Endometrial microvascular endothelial cells (primary cell): ENCODE results near the gene ANXA7. TPM values are rescaled to one million over a fixed set of nuclear protein-coding genes. Genes with fewer than 3 reads are reported as not detected.

ENCODE experiments used
- in situ Hi-C: cut with HindIII; loops from 2 replicates; pipeline ENCODE4 v1.10.0; 2017; ENCODE audit warnings: low sequenced_read_pairs, low pct_unique_long_range_greater_than_20kb; ENCODE audit errors: inconsistent ontology term
- total RNA-seq: library from RNA; depleted of rRNA; stranded (reverse); fragments of >200 nt; gene quantifications from one replicate; pipeline ENCODE4 v1.2.3, GENCODE V29; 2015; ENCODE audit errors: inconsistent ontology term

The ANXA7 gene
- total RNA-seq, result 120 TPM

DNA sequence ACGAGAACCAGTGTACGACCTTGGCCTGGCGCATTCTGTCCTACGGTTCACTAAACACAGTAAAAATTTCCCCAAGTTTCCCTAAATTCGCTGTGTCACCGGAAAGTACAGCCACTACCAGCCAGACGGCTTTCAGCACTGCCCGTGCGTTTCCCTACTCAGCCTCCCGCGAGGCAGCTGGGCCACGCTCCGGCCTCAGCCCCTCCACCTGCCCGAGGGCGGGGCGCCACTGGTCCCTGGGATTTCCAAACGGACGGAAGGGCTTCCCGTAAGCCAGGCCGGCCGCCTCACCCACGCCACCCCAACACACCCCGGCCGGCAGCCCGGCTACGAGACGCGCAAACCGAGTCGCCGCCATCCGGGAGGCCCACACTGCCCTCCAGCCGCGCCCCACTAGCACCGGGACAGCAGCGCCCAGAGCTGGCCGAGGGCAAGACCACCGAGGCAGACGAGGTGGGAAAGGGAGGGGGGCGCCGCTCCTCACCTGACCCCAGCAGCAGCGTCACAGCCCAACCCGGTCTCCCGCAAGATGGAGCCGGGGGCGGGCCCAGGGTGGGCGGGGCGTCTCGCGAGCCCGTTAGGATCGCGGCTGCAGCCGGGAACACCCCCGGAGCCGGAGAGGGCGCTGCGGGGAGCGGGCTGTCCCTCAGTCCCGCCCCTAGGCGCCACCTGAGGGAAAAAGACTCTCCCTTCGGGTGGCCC, at the start of gene ANXA7:
Gene ANXA7, minus strand, starts transcription at position 531 of the 702 bp plus-strand sequence. CDS start 13,202 bp downstream, outside the sequence.
- in situ Hi-C loops, result no loop called here

DNA sequence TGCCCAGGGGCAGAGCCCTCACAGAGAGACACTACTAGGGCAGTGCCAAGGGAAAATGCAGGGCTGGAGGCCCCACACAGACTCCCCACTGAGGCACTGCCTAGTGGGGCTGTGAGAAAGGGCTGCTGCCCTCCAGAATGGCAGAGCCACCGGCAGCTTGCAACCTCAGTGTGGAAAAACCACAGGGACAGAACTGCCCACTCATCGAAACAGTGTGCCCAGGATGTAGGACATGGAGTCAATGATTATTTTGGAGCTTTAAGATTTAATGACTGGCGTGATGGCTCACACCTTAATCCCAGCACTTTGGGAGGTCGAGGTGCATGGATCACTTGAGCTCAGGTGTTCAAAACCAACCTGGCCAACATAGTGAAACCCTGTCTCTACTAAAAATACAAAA, 47.0 kb upstream of the ANXA7 start:
- in situ Hi-C loops, result no loop called here

DNA sequence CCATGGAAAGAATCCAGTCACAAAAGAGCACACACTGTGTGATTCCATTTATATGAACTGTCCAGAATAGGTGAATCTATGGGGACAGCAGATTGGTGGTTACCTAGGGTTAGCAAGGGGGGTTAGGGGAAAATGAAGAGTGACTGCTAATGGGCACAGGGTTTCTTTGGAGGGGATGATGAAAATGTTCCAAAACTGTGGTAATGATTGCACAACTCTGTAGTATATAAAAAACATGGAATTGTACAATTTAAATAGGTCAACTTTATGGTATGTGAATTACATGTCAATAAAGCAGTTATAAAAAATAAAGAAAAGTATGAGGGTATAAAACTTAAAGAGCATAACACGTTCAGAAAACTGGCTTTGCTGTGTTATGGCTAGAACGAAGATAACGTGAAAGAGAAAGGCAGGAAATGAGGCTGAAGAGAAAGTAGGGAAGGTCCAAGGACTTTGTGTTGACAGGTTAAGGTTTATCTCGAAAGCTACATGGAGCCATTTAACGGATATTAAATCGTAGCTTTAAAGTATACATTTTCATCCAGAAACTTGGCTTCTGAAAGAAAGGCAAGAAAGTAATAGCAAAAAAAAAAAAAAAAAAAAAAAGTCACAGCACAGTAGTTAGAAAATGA, 45.9 kb upstream of the ANXA7 start:
- in situ Hi-C loops, result no loop called here

DNA sequence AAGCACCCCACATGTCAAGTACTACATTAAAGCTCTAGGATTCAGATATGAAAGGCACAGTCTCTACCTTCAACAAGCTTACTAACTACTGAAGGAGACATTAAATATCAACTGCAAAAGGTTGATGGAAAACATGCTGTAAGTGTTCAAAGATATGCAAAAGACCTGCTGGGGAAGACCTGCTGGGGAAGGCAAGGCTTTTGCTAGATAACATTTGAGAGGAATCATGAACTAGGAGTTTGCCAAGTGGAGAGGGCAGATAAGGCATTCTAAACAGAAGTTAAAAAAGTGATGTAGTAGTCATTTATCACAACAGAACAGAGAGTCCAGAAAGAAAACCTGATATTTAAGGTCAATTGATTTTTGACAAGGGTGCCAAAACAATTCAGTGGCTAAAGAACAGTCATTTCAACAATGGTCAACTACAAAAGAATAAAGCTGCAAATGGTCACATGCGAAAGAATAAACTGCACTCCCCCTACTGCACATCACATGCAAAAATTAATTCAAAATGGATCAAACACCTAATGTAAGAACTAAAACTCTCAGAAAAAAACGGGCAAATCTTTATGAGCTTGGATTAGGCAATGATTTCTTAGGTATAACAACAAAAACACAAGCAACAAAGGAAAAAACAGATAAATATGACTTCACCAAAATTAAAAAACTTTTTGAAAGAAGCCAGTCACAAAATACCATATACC, 42.5 kb upstream of the ANXA7 start:
- in situ Hi-C loops, result no loop called here

DNA sequence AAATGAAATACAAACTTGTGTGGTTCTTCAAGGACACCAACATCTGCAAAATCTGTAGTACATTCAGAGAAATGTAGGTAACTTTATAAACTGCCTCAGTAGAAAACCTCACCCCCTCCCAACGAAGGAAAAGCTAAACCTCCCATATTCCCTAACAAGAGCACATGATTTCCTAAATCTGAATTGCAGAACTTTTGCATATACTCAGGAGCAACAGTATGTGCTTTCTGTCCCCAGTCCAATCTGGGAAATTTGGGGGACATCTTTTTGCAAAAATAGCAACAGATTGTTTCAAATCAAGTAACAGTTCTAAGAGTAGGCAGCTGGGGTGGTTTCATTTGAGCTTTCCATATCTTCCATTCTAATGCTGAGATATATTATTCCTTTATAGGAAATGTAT, 35.3 kb upstream of the ANXA7 start:
- in situ Hi-C loops, result no loop called here

DNA sequence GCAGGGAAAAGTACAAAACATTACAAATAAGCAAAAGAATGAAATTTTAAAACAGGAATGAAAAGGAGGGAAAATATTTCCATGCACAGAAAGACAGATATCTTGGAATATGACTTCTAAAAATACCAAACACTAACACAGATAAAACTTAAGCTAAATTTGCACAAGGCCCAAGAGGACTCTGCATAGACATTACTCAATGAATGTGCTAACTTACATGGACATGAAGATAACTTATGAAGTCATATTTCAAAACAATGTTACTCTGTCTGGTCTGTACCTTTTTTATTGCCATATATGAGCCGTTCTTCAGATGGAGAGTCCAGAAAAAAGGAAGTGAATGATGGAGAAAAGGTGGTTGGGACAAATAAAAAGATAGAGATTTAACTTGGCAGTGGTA, 34.5 kb upstream of the ANXA7 start:
- in situ Hi-C loops, result no loop called here

DNA sequence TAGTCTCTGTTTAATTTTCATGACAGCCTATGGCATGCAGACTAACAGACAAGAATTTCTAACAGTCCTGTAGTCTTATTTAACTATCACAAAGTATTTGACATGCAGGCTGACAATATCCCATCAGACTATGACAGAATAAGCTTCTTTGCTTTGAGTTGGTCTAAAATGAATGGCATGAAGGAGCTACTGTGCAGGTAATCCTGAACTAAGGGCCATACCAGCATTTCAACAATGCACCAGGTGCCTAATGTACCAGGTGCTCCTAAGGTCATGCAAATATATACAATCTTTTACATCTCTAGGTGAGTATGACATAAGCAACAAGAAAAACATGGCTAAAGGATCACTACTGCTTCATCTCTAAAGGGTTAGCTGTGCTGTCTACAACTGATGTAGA, 33.1 kb upstream of the ANXA7 start:
- in situ Hi-C loops, result no loop called here

DNA sequence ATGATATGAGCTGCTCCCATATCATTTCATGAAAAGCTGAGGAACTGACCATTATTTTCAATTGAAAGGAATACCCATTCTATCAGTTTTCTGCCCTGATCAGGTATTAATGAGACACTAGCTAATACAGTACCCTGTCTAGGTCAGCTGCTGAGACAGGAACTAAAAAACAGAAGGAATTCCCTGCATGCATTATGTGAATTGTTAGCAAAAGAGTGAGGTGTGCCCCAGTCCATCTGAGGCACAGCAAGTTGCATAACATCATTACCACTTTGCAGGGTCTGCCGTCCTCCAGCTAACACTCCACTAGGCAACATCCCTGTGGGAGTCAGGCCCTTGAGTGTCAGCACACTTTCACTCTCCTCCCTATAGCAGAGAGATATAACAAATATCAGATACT, 30.6 kb upstream of the ANXA7 start:
- in situ Hi-C loops, result no loop called here

DNA sequence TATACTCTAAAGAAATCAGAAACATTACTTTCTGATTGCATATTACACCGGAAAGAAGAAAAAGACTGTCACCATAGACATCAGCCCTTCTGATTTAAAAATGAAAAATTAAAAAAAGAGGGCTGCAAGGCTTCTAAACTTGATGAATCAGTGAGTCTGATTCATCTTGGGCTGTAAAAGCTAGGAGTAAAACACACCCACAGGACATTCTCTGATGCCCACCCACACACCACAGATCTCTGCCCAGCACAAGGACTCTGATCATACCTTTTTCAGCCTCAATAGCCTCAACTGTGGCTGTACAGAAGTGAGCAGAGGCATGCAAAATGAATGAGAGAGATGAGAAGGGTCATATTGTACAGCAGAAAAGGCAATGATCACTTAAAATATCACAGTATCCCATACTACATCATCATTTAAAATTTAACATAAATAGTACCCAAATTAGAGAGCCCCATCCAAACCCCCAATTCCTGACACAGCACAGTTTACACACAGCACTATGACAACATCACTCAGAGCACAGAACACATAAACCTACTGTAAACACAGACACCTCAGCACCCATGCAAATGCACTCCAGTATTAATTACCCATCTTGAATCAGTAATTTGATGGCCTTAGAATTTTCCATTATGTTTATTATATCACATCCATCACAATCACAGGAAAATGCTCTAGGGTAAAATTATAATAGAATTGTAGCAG, 25.9 kb upstream of the ANXA7 start:
- in situ Hi-C loops, result no loop called here

DNA sequence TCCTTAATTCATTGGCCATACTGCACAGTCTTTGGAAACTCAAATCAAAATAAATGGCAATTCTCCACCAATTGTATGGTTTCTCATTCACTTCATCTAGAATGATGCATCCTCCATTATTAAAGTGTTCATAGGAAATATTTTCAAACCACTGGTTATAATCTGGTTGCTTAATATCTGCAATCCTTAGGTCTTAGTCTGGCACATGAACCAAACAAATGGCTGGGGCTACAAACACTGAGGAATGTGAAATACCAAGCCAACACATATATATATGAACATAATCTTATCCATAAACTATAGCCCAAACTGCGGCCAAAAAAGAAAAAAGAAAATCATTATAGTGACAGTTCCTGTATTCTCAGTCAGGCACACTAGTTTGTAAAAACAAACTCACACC, 25.2 kb upstream of the ANXA7 start:
- in situ Hi-C loops, result no loop called here

DNA sequence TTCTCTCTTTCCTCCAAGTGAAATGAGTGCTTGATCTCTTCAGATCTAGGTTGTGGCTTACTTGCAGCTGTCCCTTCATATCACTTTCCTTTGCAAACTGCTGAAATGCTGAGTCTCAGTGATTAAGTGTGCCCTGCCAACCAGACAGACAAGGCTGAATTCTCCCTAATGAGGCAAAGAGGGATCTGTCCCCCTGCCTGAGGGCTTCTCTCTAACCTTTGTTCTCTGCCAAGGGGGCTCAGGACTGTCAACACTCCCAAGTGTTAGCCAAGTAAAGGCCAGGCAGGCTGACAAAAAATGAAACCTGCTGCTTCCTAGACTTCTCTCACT, 19.6 kb upstream of the ANXA7 start, which contains the start of gene MSS51:
Gene MSS51, minus strand, starts transcription at position 24 of the 330 bp plus-strand sequence. CDS start 5,277 bp downstream, outside the sequence.
- in situ Hi-C loops, result no loop called here

DNA sequence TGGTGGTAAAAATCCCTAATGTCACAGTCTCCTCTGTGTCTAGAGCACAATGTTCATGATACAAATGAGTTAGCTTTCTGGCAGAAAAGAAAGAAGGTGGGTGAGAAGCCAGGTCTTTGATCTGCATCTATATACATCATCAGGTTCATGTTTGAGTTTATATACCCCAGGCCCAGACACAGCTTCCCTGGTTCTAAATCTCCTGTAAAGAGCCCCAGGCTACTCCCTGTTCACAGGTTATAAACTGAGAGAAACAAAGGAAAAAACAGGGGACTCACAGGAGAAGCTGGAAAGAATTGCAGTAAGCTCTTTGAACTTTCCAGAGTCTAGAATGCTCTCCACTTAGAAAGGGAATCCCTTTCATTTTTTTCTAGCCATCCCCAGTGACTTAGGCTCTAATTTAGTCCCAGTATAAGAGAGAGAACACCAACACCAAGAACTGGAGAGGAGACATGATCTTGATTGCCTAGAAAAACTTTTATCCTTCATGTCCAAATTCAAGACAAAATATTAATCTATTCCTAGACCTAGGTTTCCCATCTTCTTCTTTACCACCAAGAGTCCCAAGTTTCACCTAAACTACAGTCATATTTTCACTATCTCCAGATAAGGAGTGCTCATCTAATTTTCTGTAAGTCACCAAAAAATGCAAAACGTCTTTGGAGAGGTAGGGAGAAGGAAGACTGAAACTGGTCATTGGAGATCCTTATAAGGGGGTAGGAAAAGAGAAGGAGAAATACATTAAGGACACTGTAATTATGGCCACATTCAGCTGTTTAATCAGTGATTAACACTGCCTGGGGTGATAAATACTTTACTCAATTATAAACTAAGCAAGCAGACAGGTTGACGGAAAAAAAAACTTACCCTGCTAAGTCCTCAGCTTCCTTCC, 19.0 kb upstream of the ANXA7 start:
- in situ Hi-C loops, result no loop called here

DNA sequence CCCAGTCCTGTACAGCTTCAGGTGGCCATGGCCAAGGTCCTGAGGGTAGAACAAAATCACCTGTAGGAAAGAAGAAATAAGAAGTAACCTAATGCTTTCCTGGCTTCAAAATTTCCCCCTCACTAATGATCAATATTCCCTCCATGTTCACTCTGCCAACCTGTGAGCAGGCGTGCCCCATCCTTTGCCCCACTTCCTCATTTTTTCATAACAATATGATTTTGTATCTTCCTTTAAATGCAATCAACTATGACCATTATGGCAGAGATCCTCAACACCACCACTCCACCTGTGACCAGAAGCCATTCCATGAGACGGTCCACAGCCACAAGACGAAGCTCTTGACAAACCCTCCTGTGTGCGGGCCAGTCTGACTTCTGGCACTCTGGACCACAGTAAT, 12.5 kb upstream of the ANXA7 start:
- in situ Hi-C loops, result no loop called here

DNA sequence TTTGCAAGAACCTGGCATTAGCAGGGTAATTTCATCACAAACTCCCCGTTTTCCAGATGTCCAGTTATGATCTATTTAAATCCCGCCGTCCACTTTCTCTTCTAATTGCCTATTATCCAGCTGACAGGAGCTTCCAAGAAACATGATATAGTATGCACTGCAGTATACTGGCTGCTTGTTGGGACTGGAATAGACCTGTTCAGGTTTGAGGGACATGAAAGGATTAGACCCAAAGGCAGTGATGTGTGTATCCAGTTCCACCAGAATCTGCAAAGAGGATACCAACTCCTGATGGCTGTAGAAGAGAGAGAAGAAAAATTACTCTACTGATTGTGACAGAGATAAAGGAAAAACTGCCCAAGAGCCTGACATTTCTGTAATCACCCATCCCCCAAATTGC, 10.6 kb upstream of the ANXA7 start:
- in situ Hi-C loops, result no loop called here

DNA sequence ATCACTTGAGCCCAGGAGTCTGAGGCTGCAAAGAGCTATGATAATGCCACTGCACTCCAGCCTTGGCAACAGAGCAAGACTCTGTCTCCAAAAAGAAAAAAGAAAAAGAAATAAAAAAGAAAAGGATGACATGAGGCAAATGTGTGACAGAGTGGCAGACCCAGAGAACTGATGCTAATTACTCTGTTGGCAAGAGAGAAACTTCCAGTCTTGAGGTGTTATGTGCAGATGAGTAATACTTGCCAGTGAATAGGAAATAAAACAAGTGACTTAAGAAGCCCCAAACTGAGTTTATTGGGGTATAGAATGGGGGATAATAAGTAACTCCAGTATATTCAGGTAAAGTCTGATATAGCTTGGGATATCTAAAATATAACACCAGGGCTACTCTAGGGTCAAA, 9.5 kb upstream of the ANXA7 start:
- in situ Hi-C loops, result no loop called here

DNA sequence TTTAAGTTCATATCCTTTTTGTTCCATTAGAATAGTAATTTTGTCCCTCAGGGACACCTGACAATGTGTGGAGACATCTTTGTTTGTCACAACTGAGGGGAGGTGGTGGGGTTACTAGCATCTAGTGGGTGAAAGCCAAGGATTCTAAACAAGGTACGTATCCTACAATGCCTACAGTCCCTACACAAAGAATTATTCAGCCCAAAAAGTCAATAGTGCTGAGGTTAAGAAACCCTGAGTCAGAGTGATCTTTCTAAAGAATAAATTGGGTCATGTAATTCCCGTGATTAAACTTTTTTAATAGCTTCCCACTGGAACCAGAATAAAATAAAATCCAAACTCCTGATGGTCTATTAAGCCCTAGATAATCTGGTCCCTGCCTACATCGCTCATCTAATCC, 2.7 kb upstream of the ANXA7 start:
- in situ Hi-C loops, result no loop called here

DNA sequence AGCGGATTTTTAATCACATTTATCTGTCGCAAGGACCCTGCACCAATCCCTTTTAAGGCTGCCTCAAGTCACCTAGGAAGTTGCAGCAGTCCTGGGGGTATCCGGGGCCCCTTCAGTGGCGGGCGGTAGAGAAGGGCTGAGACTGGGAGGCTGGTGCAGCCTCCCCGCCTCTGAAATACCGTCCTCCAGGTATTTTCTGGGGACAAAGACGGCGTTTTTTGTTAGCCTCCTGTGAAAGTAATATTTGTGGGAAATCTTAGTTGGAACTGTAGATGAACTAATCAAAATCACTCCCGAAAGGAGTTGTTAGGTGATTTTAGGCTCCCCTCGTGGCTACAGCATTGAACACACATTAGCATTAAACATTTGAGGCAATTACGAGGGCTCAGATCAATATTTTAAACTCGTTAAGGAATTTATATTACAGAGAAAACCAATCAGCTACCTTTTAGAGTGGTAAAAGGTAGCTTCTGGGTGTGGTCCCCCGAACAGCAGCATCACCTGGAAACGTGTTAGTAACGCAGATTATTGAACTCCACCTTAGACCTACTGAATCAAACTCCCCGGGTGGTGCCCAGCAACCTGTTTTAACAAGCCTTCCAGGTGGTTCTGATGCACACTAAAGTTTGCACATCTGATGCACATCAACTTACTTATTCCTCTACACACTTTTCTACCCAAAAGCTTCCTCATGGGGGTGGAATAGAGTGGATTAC, 530 bp upstream of the ANXA7 start:
- in situ Hi-C loops, result no loop called here

DNA sequence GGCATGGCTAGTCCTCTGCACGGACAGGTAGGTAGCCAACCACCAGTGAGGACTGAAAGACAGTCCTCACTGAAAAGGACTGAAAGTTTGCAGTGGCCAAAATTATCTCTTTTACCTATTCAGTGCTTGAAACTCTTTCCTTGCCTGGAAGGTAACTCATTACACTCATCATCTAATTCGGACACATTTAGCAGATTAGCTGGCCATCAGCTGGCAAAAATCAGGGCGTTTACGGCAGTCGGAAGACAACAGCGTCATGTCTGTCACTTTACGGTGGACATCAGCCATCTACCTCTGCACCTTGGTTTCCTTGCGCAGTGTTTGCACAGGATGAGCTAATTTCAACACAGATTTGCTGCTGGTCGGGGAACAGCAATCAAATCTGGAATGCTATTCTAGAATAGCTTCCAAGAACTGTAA, 740 bp downstream of the ANXA7 start:
- in situ Hi-C loops, result no loop called here
